Stimulated activated naive CD8-positive, alpha-beta T cell treated with anti-CD3 and anti-CD28 coated beads, Interleukin-15, Interleukin-2, amounts not matched to agents 100 ng/mL and 50 ng/mL, for 24 hours (primary cell): ENCODE measurements around the gene CDH6.

ENCODE experiments used
- H3K27ac Mint-ChIP-seq: one replicate; pipeline ENCODE4 v1.8.0; 2021; ENCODE audit warnings: mild to moderate bottlenecking, mixed read lengths
- H3K27me3 Mint-ChIP-seq: one replicate; pipeline ENCODE4 v1.8.0; 2021; ENCODE audit warnings: mixed read lengths
- H3K36me3 Mint-ChIP-seq: one replicate; pipeline ENCODE4 v1.8.0; 2021; ENCODE audit warnings: low read depth, mixed read lengths
- H3K4me1 Mint-ChIP-seq: one replicate; pipeline ENCODE4 v1.8.0; 2021; ENCODE audit warnings: low read depth, mixed read lengths
- H3K4me3 Mint-ChIP-seq: one replicate; pipeline ENCODE4 v1.8.0; 2021; ENCODE audit warnings: mild to moderate bottlenecking, mixed read lengths
- H3K9me3 Mint-ChIP-seq: one replicate; pipeline ENCODE4 v1.8.0; 2021; ENCODE audit warnings: mixed read lengths

CDH6 gene

GRCh38 chr5:31301833-31302232 is 108.3 kb downstream of the CDH6 start:
- Mint-ChIP-seq H3K4me3 (no peak overlapping the region), H3K27me3 (peaks cover 6% of the 10 kb centered on the region), H3K4me1 (no peaks in the 10 kb centered on the region), H3K36me3 (no peaks in the 10 kb centered on the region), H3K9me3 (peaks cover 4% of the 10 kb centered on the region), H3K27ac (no peak overlapping the region)

DNA sequence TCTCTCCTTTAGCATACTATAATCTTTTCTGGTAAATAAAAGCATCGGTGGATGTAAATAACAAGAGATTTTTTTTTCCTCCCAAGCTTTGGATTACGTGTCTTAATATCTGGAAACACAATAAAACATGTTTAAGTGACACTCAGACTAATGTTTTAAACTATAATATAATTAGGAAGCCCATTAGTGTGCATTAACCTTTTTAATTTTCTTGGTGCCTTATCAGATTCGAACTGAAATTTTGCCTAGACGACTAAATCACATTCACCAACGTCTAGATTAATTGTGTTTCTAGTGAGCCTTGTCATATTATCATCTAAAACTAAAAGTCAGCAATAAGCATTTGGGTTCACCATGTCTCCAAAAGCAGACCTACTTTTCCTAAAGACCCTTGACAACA is 110.2 kb downstream of the CDH6 start:
- Mint-ChIP-seq H3K4me1 (no peaks in the 10 kb centered on the region), H3K4me3 (no peak overlapping the region), H3K27me3 (peaks cover 7% of the 10 kb centered on the region), H3K27ac (no peak overlapping the region), H3K9me3 (peaks cover 4% of the 10 kb centered on the region), H3K36me3 (no peaks in the 10 kb centered on the region)

GRCh38 chr5:31317665-31318064 is 124.2 kb downstream of the CDH6 start:
- Mint-ChIP-seq H3K4me3 (no peak overlapping the region), H3K27me3 (no peaks in the 10 kb centered on the region), H3K9me3 (no peaks in the 10 kb centered on the region)

DNA sequence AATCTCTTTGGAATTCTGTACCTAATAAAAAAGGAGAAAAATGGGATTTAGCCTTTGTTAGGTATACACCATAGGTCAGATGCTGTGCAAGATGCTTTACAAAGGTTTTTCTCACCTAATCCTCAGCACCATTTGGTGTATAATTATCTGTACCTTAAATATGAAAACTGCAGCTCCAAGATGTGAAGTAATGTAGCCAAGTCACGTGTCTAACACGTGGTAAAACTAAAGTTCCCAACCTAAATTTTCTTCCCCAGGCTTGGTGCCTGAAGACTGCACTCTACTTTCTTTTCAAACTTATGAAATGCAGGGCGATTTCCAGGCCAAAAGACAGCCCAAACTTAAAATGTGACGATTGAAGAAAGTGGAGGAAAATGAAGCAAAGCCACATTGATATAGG is 125.8 kb downstream of the CDH6 start:
- H3K4me1 Mint-ChIP-seq = no peaks in the 10 kb centered on the region
- no peak overlapping the region for H3K27ac Mint-ChIP-seq
- no peak overlapping the region for H3K4me3 Mint-ChIP-seq
- no peaks in the 10 kb centered on the region for H3K27me3 Mint-ChIP-seq
- no peaks in the 10 kb centered on the region for H3K9me3 Mint-ChIP-seq
- H3K36me3 Mint-ChIP-seq = no peaks in the 10 kb centered on the region

More at GRCh38 chr5:31317665-31318064, 124.2 kb downstream of the CDH6 start:
- no peaks in the 10 kb centered on the region for H3K4me1 Mint-ChIP-seq
- no peaks in the 10 kb centered on the region for H3K36me3 Mint-ChIP-seq
- H3K27ac Mint-ChIP-seq = no peak overlapping the region

DNA sequence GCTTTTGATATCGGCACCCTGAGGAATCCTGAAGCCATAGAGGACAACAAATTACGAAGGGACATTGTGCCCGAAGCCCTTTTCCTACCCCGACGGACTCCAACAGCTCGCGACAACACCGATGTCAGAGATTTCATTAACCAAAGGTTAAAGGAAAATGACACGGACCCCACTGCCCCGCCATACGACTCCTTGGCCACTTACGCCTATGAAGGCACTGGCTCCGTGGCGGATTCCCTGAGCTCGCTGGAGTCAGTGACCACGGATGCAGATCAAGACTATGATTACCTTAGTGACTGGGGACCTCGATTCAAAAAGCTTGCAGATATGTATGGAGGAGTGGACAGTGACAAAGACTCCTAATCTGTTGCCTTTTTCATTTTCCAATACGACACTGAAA is 129.5 kb downstream of the CDH6 start:
- no peaks in the 10 kb centered on the region for H3K4me1 Mint-ChIP-seq
- no peaks in the 10 kb centered on the region for H3K36me3 Mint-ChIP-seq
- no peak overlapping the region for H3K4me3 Mint-ChIP-seq
- H3K27ac Mint-ChIP-seq = no peak overlapping the region
- H3K27me3 Mint-ChIP-seq = no peaks in the 10 kb centered on the region
- no peaks in the 10 kb centered on the region for H3K9me3 Mint-ChIP-seq

DNA sequence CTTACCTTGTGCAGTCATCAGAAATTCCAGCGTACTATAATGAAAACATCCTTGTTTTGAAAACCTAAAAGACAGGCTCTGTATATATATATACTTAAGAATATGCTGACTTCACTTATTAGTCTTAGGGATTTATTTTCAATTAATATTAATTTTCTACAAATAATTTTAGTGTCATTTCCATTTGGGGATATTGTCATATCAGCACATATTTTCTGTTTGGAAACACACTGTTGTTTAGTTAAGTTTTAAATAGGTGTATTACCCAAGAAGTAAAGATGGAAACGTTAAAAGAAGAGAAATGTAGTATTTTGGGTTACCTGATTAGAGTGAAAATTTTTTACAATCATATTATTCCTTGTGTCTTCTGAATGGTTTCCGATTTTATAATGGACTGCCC is 131.4 kb downstream of the CDH6 start:
- Mint-ChIP-seq H3K4me3 (no peak overlapping the region), H3K27ac (no peak overlapping the region), H3K36me3 (no peaks in the 10 kb centered on the region), H3K9me3 (no peaks in the 10 kb centered on the region), H3K27me3 (no peaks in the 10 kb centered on the region), H3K4me1 (no peaks in the 10 kb centered on the region)

- Mint-ChIP-seq H3K4me1 (no peaks in the 10 kb centered on the region), H3K27ac (no peak overlapping the region), H3K27me3 (no peaks in the 10 kb centered on the region), H3K4me3 (no peak overlapping the region), H3K9me3 (no peaks in the 10 kb centered on the region), H3K36me3 (no peaks in the 10 kb centered on the region)
Observed at GRCh38 chr5:31328040-31328733, 134.7 kb downstream of the CDH6 start.

DNA sequence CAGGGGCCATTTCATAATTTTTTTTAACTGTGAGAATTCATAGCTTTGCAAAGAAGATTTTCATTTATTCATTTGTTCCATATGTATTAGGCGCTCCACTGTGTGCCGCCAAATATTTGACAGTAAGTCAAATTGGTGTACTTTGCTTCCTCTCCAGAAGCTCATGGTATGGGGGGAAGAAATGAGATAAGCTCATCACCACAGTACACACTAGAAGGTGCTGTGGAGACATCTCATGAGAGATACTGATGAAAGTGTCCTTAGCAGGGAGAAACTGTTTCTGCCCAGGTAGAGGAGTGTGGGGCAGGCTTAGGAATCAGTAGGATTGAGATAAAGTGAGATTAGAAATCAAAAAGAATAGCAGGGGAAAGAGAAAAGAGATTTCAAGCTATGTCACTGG is 136.2 kb downstream of the CDH6 start:
- H3K4me3 Mint-ChIP-seq = no peak overlapping the region

GRCh38 chr5:31332160-31332559 is 138.7 kb downstream of the CDH6 start:
- no peaks in the 10 kb centered on the region for H3K36me3 Mint-ChIP-seq

More for the DNA sequence above, 136.2 kb downstream of the CDH6 start:
- Mint-ChIP-seq H3K27me3 (no peaks in the 10 kb centered on the region), H3K9me3 (no peaks in the 10 kb centered on the region), H3K27ac (no peak overlapping the region), H3K4me1 (no peaks in the 10 kb centered on the region), H3K36me3 (no peaks in the 10 kb centered on the region)

GRCh38 chr5:31333475-31333874 is 140.0 kb downstream of the CDH6 start:
- H3K4me3 Mint-ChIP-seq = no peak overlapping the region
- H3K27ac Mint-ChIP-seq = no peak overlapping the region
- H3K4me1 Mint-ChIP-seq = no peaks in the 10 kb centered on the region
- H3K36me3 Mint-ChIP-seq = no peaks in the 10 kb centered on the region
- no peaks in the 10 kb centered on the region for H3K9me3 Mint-ChIP-seq
- H3K27me3 Mint-ChIP-seq = no peaks in the 10 kb centered on the region

More at GRCh38 chr5:31332160-31332559, 138.7 kb downstream of the CDH6 start:
- Mint-ChIP-seq H3K9me3 (no peaks in the 10 kb centered on the region), H3K4me3 (no peak overlapping the region), H3K27ac (no peak overlapping the region), H3K27me3 (no peaks in the 10 kb centered on the region), H3K4me1 (no peaks in the 10 kb centered on the region)

DNA sequence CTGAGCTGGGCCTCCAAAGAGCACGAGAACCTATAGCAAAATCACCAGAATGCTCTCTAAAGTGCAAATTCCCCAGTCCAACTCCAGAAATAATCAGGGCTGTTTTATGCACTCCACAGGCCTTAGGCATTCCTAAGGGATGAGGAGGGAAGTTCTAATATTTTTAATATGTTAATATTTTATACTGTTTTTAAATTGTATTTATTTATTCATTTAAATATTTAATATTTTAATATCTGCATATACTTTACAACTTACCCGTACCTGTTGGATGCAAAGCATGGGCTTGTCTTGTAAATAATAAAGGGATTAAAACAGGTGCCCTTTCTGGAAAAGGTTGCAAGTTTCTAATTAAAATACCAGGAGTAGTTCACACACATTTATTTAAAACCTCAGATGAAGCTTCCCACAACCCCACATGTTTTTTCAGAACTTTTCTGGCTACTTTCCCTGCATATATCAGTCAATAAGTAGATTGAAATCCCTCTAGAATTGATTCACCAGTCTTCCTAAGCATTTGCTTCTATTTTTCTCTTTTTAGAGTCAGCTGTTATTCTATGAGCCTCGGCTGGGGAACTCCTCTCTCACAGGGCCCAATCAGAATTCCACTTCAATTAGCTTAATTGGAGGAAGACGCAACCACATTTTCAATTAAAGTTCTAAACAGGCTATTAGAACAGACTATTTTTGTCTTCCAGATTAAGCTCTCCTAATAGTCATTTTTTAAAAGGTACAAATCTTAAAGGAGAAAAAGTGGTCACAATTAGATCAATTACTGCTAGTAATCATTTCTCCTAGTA is 140.8 kb downstream of the CDH6 start:
- no peak overlapping the region for H3K4me3 Mint-ChIP-seq
- no peak overlapping the region for H3K27ac Mint-ChIP-seq
- no peaks in the 10 kb centered on the region for H3K4me1 Mint-ChIP-seq

DNA sequence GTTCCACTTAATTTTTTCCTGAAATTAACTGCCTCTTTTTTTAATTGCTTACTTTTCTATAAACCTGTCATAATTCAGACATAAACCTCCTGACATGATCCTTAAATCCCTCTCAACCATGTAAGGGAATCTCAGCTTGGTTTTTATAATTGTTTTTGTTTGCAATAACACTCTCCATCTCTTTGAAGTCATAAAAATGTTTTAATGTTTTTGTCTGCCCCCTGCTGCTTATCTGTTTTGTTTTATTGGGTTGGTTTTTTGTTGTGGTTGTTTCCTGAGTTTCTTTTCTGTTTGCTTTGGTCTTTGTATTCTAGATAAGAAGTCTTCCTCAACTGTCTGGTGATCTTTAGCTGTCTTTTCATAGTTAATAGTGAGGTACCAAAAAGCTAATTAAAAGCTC is 142.0 kb downstream of the CDH6 start:
- no peak overlapping the region for H3K27ac Mint-ChIP-seq
- H3K36me3 Mint-ChIP-seq = no peaks in the 10 kb centered on the region
- no peaks in the 10 kb centered on the region for H3K4me1 Mint-ChIP-seq
- no peak overlapping the region for H3K4me3 Mint-ChIP-seq
- H3K9me3 Mint-ChIP-seq = no peaks in the 10 kb centered on the region
- no peaks in the 10 kb centered on the region for H3K27me3 Mint-ChIP-seq

More for the DNA sequence above, 140.8 kb downstream of the CDH6 start:
- Mint-ChIP-seq H3K27me3 (no peaks in the 10 kb centered on the region), H3K9me3 (no peaks in the 10 kb centered on the region), H3K36me3 (no peaks in the 10 kb centered on the region)

DNA sequence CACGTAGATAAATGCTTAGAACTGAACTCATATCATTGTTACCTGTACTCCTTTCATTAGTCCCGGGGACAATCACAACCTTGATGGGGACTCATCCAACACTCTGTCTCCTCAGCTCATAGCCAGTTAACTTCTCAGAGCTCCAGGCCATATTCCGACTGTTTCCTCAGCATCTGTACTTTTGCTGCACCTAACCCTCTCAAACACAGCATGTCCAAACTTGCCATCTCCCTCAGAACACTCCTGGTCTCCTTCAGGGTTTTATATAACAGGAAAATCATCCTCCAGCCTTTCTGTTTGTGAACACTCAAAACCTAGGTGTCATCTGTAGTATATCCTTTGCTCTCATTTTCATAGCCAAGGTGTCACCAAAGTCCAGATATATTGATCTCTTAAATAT is 150.5 kb downstream of the CDH6 start:
- Mint-ChIP-seq H3K27ac (no peak overlapping the region), H3K4me3 (no peak overlapping the region), H3K4me1 (no peaks in the 10 kb centered on the region), H3K36me3 (no peaks in the 10 kb centered on the region), H3K9me3 (no peaks in the 10 kb centered on the region), H3K27me3 (peaks cover 6% of the 10 kb centered on the region)

DNA sequence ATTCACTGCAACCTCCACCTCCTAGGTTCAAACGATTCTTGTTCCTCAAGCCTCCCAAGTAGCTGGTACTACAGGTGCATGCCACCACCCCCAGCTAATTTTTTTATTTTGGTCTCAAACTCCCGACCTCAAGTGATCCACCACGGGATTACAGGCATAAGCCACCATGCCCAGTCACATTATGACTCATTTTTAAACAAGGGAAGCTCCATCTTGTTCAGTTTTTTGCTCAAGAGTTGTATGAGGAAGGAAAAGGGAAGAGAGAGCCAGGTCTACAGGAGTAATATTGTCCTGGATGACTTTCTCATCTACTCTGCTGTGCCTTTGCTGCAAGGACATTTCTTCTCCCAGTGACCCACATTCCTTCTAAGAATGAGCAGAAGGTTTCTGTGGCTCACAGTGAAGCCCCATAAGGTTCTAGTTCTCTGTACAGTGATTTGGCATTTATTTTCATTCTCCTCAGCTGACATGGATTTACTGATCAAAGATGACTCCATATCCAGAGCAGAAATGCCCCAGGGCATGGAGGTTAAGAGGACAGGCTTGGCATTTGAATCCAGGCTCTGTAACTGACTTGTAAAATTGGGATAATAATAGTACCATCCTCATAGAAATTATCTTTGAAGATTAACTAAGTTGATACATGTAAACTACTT is 153.5 kb downstream of the CDH6 start:
- peaks cover 12% of the 10 kb centered on the region for H3K27me3 Mint-ChIP-seq
- H3K27ac Mint-ChIP-seq = no peak overlapping the region
- H3K9me3 Mint-ChIP-seq = no peaks in the 10 kb centered on the region
- H3K4me1 Mint-ChIP-seq = no peaks in the 10 kb centered on the region
- H3K4me3 Mint-ChIP-seq = no peak overlapping the region
- no peaks in the 10 kb centered on the region for H3K36me3 Mint-ChIP-seq

DNA sequence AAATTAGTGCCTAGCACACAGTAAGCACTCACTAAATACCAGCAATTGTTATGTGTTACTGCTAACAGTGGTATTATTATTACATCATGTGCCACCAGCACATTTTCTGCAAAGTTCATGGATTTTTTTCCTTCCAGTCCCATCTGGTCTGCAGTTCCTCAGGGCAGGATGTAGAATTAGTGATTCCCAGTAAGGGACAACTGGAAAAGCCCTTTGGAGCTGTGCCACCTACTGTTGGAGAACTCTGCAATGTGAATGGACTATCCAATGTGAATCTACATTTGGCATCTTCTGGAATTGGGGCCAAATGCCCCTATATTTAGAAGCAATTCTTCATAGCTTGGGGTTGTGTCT is 154.0 kb downstream of the CDH6 start:
- H3K36me3 Mint-ChIP-seq = no peaks in the 10 kb centered on the region
- no peak overlapping the region for H3K27ac Mint-ChIP-seq
- H3K27me3 Mint-ChIP-seq = peaks cover 15% of the 10 kb centered on the region
- H3K4me1 Mint-ChIP-seq = no peaks in the 10 kb centered on the region
- H3K4me3 Mint-ChIP-seq = no peak overlapping the region
- no peaks in the 10 kb centered on the region for H3K9me3 Mint-ChIP-seq
